Measurements from ENCODE around the gene FARP1. TPM values are rescaled to one million over a fixed set of nuclear protein-coding genes. Genes with fewer than 3 reads are reported as not detected.
A peak's percentile ranks its signal among the peaks of the same experiment; 100 is the strongest.

The FARP1 gene
- total RNA-seq, 2 donors from 2014 or later, result 89.5 to 93.6 TPM

GRCh38 chr13:98144801-98145350, 2.0 kb downstream of the FARP1 start:
- 27 to 32% methylated on average over 10 of the region's 10 CpGs for WGBS, 2 donors
- H3K9me3 ChIP-seq, result no peaks in the 10 kb centered on the region
- intact Hi-C loops (cut with DNase I), result loop anchor here (10.0 kb wide), 2 partner anchors 260 to 290 kb away; no protein-coding TSS in a partner anchor
- H3K36me3 ChIP-seq (replicated peaks in 1 of 2; ENCODE audit: insufficient read depth in 1 of 2, low read depth in 2 of 2), result no peaks in the 10 kb centered on the region
- ATAC-seq (no peak), DNase-seq (peak; percentile 11 to 39 (median 20))
- H3K4me1 ChIP-seq, result peaks cover 43% of the 10 kb centered on the region
- no peaks in the 10 kb centered on the region for H3K27me3 ChIP-seq
- TF ChIP-seq CTCF (IDR thresholded peaks at IDR 0.05), result peak in 3 of 7 experiments; percentile 6 to 17 (median 14)
- no peak for TF ChIP-seq POLR2A (IDR thresholded peaks at IDR 0.05)
- H3K4me3 ChIP-seq, result no peak overlapping the region
- peak overlapping the region in 3 of 4 donors; percentile 82 to 91 (median 82) for H3K27ac ChIP-seq

GRCh38 chr13:98147521-98147920, 4.6 kb downstream of the FARP1 start:
- DNase-seq (no peak), ATAC-seq (no peak)
- intact Hi-C loops (cut with DNase I), result loop anchor here (10.0 kb wide), 2 partner anchors 257 to 287 kb away; no protein-coding TSS in a partner anchor
- TF ChIP-seq CTCF (IDR thresholded peaks at IDR 0.05), result no peak
- TF ChIP-seq POLR2A (IDR thresholded peaks at IDR 0.05), result no peak
- Histone ChIP-seq H3K27me3 (no peaks in the 10 kb centered on the region), H3K4me1 (peaks cover 33% of the 10 kb centered on the region), H3K4me3 (no peak overlapping the region), H3K9me3 (no peaks in the 10 kb centered on the region), H3K36me3 (replicated peaks in 1 of 2; ENCODE audit: insufficient read depth in 1 of 2, low read depth in 2 of 2) (no peaks in the 10 kb centered on the region), H3K27ac (no peak overlapping the region)
- 37 to 45% methylated on average over 5 of the region's 5 CpGs for WGBS, 2 donors

- DNase-seq, result no peak
- ATAC-seq, result no peak
- intact Hi-C loops (cut with DNase I), result no loop called here
- peaks cover 24% of the 10 kb centered on the region for H3K4me1 ChIP-seq
- H3K27ac ChIP-seq, result no peak overlapping the region
- TF ChIP-seq POLR2A (IDR thresholded peaks at IDR 0.05) (no peak), CTCF (IDR thresholded peaks at IDR 0.05) (no peak)
- H3K27me3 ChIP-seq, result no peaks in the 10 kb centered on the region
- H3K36me3 ChIP-seq (replicated peaks in 1 of 2; ENCODE audit: insufficient read depth in 1 of 2, low read depth in 2 of 2), result no peaks in the 10 kb centered on the region
- no peak overlapping the region for H3K4me3 ChIP-seq
- no peaks in the 10 kb centered on the region for H3K9me3 ChIP-seq
- WGBS, 2 donors, result 80 to 81% methylated on average over 8 of the region's 8 CpGs
These were observed 8.1 kb downstream of the FARP1 start for GRCh38 chr13:98150832-98151479.

- Histone ChIP-seq H3K4me3 (no peak overlapping the region), H3K36me3 (replicated peaks in 1 of 2; ENCODE audit: insufficient read depth in 1 of 2, low read depth in 2 of 2) (no peaks in the 10 kb centered on the region), H3K27ac (no peak overlapping the region), H3K4me1 (peaks cover 24% of the 10 kb centered on the region), H3K9me3 (no peaks in the 10 kb centered on the region), H3K27me3 (no peaks in the 10 kb centered on the region)
- whole genome bisulfite sequencing, 2 donors, result 74 to 86% methylated on average over 5 of the region's 5 CpGs
- no peak for TF ChIP-seq CTCF (IDR thresholded peaks at IDR 0.05)
- TF ChIP-seq POLR2A (IDR thresholded peaks at IDR 0.05), result no peak
- no peak for ATAC-seq
- DNase-seq, result peak in 3 of 4 donors; percentile 25 to 46 (median 45)
- intact Hi-C loops (cut with DNase I), result no loop called here
These were observed 12.7 kb downstream of the FARP1 start for GRCh38 chr13:98155475-98156109.

Measured in body of pancreas (tissue), 4 donors.